Measurements from ENCODE around the gene ADCY3. TPM values are rescaled to one million over a fixed set of nuclear protein-coding genes. Genes with fewer than 3 reads are reported as not detected.
A peak's percentile ranks its signal among the peaks of the same experiment; 100 is the strongest.

Gene ADCY3
- total and polyA plus RNA-seq, 2 of the 4 experiments (the other 2 are of a cell fraction): 17.4 to 46.1 TPM

DNA sequence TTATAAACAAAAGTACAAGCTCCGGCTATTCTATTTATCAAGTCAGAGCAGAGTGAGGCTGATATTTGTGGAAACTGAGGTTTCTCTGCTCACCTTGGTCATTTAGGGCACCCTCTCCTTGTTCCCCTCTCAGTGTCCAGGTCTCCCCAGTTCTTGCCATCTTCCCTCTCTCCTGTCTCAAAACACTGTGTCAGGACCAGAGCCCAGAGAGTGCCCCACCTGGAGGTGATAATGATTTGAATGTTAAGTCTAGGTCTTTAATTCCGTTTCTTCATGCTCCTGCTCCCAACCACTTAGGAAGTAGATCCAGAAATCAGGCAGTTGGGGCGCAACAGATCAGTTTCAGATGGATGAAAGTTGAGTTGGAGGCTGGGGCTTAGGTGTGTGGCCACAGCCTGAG lies 9.2 kb upstream of the ADCY3 start:
- Histone ChIP-seq H3K36me3 (ENCODE audit: control insufficient read depth, insufficient read depth, low read length) (no peaks in the 10 kb centered on the region), H2AFZ (replicated peaks; ENCODE audit: low read length, poor library complexity) (peak overlapping the region; percentile 54), H2BK15ac (ENCODE audit: low read depth, low read length) (no peak overlapping the region), H4K8ac (ENCODE audit: low read depth in 2 of 2, low read length in 2 of 2) (no peak overlapping the region), H3K27ac (ENCODE audit: insufficient read depth, low read length) (no peak overlapping the region), H2BK20ac (ENCODE audit: low read depth, low read length) (no peak overlapping the region), H3K18ac (ENCODE audit: low read depth, low read length) (no peak overlapping the region), H2BK120ac (ENCODE audit: low read depth, low read length) (no peak overlapping the region), H3K9me3 (ENCODE audit: control insufficient read depth, insufficient read depth, low read length) (no peaks in the 10 kb centered on the region), H4K91ac (ENCODE audit: insufficient read depth, low read depth, low read length) (no peak overlapping the region), H2BK5ac (ENCODE audit: low read depth, low read length, poor library complexity, severe bottlenecking) (no peak overlapping the region), H3K14ac (replicated peaks; ENCODE audit: low read depth, low read length) (no peak overlapping the region), H3K4me2 (ENCODE audit: low read depth, low read length) (no peak overlapping the region), H2AK5ac (ENCODE audit: low read depth, low read length) (no peak overlapping the region), H3K56ac (ENCODE audit: extremely low read depth, insufficient read depth, low read length) (no peak overlapping the region), H3K4me1 (ENCODE audit: control insufficient read depth, insufficient read depth, low read length) (peaks cover 3% of the 10 kb centered on the region), H4K20me1 (ENCODE audit: insufficient read depth, low read length) (no peaks in the 10 kb centered on the region), H3K9me1 (ENCODE audit: insufficient read depth, low read length) (peaks cover 13% of the 10 kb centered on the region), H3K23ac (ENCODE audit: low read depth, low read length) (no peak overlapping the region), H3K79me1 (ENCODE audit: low read depth in 1 of 2, low read length in 2 of 2) (no peaks in the 10 kb centered on the region), H3K9ac (ENCODE audit: low read depth, low read length) (no peak overlapping the region), H3K27me3 (ENCODE audit: control insufficient read depth, insufficient read depth, low read length) (peaks cover 2% of the 10 kb centered on the region; the same call in 1 of the 2 replicates), H4K5ac (ENCODE audit: low read depth, low read length) (no peak overlapping the region), H3K4me3 (ENCODE audit: insufficient read depth, low read depth, low read length) (no peak overlapping the region), H3K4ac (ENCODE audit: low read depth, low read length) (no peak overlapping the region), H2AK9ac (replicated peaks; ENCODE audit: low read depth, low read length, poor library complexity) (no peak overlapping the region)
- no peak for ATAC-seq (ENCODE audit: low read depth)
- POLR2A ChIA-PET (ENCODE audit: unreplicated experiment): no interaction called here
- intact Hi-C loops (cut with micrococcal nuclease) (no loop called here), dilution Hi-C loops (cut with HindIII; ENCODE audit: low sequenced_read_pairs, unreplicated experiment) (no loop called here), in situ Hi-C loops (cut with MboI; ENCODE audit: low sequenced_read_pairs) (no loop called here)
- CTCF ChIA-PET: interaction anchor here (0.6 to 0.8 kb wide), 2 partner anchors 15 to 19 kb away, joined by 3 to 4 read pairs; no protein-coding TSS in a partner anchor
- no peak for DNase-seq
- WGBS, 2 experiments (ENCODE audit: extremely low coverage in 2 of 2, insufficient read length in 1 of 2): 100% methylated on average over 1 of the region's 3 CpGs; no CpG with 5 or more reads in 1 of the 2 experiments
- no TSS peak for BruUV-seq (replicated peaks)
- TF ChIP-seq USF2 (IDR thresholded peaks at IDR 0.05; ENCODE audit: low read depth, low read length) (no peak), NFE2L2 (IDR thresholded peaks at IDR 0.05; ENCODE audit: low read depth, low read length) (no peak), MXI1 (IDR thresholded peaks at IDR 0.05; ENCODE audit: borderline replicate concordance, low read depth, low read length) (no peak), RAD21 (IDR thresholded peaks at IDR 0.05; ENCODE audit: low read length) (no peak), MAZ (IDR thresholded peaks at IDR 0.05; ENCODE audit: borderline replicate concordance, low read depth, low read length) (no peak), RFX5 (IDR thresholded peaks at IDR 0.05; ENCODE audit: low read depth, low read length) (no peak), BHLHE40 (IDR thresholded peaks at IDR 0.05; ENCODE audit: low read depth, low read length) (no peak), CHD1 (IDR thresholded peaks at IDR 0.05; ENCODE audit: low read depth, low read length) (no peak), SMC3 (IDR thresholded peaks at IDR 0.05; ENCODE audit: low read depth, low read length) (no peak), CEBPB (IDR thresholded peaks at IDR 0.05; ENCODE audit: low read depth, low read length) (no peak), MAFK (IDR thresholded peaks at IDR 0.05; ENCODE audit: low read depth, low read length) (no peak), RCOR1 (IDR thresholded peaks at IDR 0.05; ENCODE audit: insufficient replicate concordance, low read length) (no peak), FOS (IDR thresholded peaks at IDR 0.05; ENCODE audit: low read depth, low read length) (no peak)
- TF ChIP-seq, protein P1, sequence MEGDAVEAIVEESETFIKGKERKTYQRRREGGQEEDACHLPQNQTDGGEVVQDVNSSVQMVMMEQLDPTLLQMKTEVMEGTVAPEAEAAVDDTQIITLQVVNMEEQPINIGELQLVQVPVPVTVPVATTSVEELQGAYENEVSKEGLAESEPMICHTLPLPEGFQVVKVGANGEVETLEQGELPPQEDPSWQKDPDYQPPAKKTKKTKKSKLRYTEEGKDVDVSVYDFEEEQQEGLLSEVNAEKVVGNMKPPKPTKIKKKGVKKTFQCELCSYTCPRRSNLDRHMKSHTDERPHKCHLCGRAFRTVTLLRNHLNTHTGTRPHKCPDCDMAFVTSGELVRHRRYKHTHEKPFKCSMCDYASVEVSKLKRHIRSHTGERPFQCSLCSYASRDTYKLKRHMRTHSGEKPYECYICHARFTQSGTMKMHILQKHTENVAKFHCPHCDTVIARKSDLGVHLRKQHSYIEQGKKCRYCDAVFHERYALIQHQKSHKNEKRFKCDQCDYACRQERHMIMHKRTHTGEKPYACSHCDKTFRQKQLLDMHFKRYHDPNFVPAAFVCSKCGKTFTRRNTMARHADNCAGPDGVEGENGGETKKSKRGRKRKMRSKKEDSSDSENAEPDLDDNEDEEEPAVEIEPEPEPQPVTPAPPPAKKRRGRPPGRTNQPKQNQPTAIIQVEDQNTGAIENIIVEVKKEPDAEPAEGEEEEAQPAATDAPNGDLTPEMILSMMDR (conservative IDR thresholded peaks at IDR 0.05; ENCODE audit: low read depth, low read length): no peak
- TF ChIP-seq, protein P2, sequence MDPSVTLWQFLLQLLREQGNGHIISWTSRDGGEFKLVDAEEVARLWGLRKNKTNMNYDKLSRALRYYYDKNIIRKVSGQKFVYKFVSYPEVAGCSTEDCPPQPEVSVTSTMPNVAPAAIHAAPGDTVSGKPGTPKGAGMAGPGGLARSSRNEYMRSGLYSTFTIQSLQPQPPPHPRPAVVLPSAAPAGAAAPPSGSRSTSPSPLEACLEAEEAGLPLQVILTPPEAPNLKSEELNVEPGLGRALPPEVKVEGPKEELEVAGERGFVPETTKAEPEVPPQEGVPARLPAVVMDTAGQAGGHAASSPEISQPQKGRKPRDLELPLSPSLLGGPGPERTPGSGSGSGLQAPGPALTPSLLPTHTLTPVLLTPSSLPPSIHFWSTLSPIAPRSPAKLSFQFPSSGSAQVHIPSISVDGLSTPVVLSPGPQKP (IDR thresholded peaks at IDR 0.05; ENCODE audit: borderline replicate concordance, low read depth, low read length): no peak

Data from IMR-90 (cell line).